Measurements from ENCODE around the gene IMMP2L.

The IMMP2L gene

GRCh38 chr7:111229181-111229740 lies 333.0 kb downstream of the IMMP2L start:
- Mint-ChIP-seq H3K27me3 (no peaks in the 10 kb centered on the region), H3K36me3 (ENCODE audit: low read depth) (peaks cover 4% of the 10 kb centered on the region), H3K4me1 (ENCODE audit: low read depth) (peaks cover 8% of the 10 kb centered on the region), H3K27ac (no peak overlapping the region), H3K9me3 (no peaks in the 10 kb centered on the region), H3K4me3 (no peak overlapping the region)
- DNase-seq, result no peak

DNA sequence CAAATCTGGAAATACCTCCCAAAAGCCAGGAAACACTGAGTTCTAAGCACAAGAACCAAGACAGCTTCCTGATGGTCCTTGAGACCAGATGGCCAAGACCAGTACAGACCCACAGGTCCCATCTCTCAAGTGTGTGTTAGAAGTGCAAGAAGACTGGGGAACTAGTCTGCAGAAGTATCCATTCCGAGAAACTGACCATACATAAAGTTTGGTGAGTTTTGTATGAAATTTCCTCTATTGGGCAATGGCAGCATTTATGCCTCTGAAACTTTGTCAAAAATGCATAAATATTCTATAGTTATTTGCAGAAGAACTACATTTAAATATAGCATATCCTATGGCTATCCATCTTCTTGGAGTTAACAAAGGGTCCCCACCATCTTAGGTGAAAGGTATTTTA lies 333.9 kb downstream of the IMMP2L start:
- Mint-ChIP-seq H3K4me1 (ENCODE audit: low read depth) (peaks cover 8% of the 10 kb centered on the region), H3K27me3 (no peaks in the 10 kb centered on the region), H3K9me3 (no peaks in the 10 kb centered on the region), H3K4me3 (no peak overlapping the region), H3K36me3 (ENCODE audit: low read depth) (peaks cover 4% of the 10 kb centered on the region), H3K27ac (no peak overlapping the region)
- no peak for DNase-seq

GRCh38 chr7:111226800-111227199 lies 335.5 kb downstream of the IMMP2L start:
- H3K27me3 Mint-ChIP-seq, result no peaks in the 10 kb centered on the region
- no peaks in the 10 kb centered on the region for H3K4me1 Mint-ChIP-seq (ENCODE audit: low read depth)
- H3K4me3 Mint-ChIP-seq, result no peak overlapping the region
- no peak overlapping the region for H3K27ac Mint-ChIP-seq
- peaks cover 4% of the 10 kb centered on the region for H3K36me3 Mint-ChIP-seq (ENCODE audit: low read depth)
- H3K9me3 Mint-ChIP-seq, result no peaks in the 10 kb centered on the region
- DNase-seq, result no peak

- H3K4me1 Mint-ChIP-seq (ENCODE audit: low read depth), result no peaks in the 10 kb centered on the region
- no peak for DNase-seq
- no peaks in the 10 kb centered on the region for H3K36me3 Mint-ChIP-seq (ENCODE audit: low read depth)
- no peak overlapping the region for H3K27ac Mint-ChIP-seq
- no peaks in the 10 kb centered on the region for H3K27me3 Mint-ChIP-seq
- no peak overlapping the region for H3K4me3 Mint-ChIP-seq
- H3K9me3 Mint-ChIP-seq, result no peaks in the 10 kb centered on the region
These were observed 337.7 kb downstream of the IMMP2L start for GRCh38 chr7:111224354-111225231.

DNA sequence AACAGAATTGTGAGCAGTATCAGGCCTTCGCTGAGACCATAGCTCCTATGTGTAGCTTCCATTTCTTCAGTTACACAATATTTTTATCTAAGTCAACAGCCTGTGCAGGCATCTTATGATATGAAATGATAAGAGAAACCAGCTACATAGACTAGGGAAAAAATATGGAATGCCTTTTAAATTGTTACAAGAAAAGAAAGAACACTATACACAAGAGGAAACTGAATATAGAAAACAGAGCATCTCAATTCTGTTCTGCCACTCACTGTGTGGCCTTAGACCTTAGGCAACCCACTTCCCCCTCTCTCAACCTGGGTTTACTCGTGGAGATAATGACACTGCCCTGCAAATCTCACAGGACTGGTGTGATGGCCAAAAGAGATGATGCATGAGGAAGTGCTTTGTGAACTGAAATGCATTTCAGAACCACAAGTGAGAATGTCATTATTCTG lies 338.5 kb downstream of the IMMP2L start:
- Mint-ChIP-seq H3K36me3 (ENCODE audit: low read depth) (no peaks in the 10 kb centered on the region), H3K9me3 (no peaks in the 10 kb centered on the region), H3K4me1 (ENCODE audit: low read depth) (no peaks in the 10 kb centered on the region), H3K27me3 (no peaks in the 10 kb centered on the region), H3K4me3 (no peak overlapping the region), H3K27ac (no peak overlapping the region)
- DNase-seq, result no peak

DNA sequence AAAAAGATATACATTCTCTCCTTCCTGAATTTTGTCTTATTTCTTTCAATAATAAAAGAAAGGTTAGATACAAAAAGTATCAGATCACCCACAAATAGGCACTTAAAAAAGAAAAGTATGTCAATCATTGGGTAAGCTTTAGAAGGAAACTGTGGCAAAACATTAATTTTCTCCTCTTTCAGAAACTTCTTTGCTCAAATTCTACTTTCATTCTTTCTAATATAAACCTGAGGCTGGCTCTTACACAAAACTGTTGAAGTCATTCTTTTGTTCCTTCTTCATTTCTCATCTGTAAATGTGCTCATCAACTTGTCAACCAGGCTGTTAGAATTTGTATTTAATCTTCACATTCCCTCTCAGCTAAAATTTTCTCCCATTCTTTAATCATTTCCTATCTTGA lies 346.7 kb downstream of the IMMP2L start:
- Mint-ChIP-seq H3K27me3 (no peaks in the 10 kb centered on the region), H3K4me1 (ENCODE audit: low read depth) (peaks cover 12% of the 10 kb centered on the region), H3K27ac (no peak overlapping the region), H3K36me3 (ENCODE audit: low read depth) (peaks cover 11% of the 10 kb centered on the region), H3K4me3 (no peak overlapping the region), H3K9me3 (no peaks in the 10 kb centered on the region)
- DNase-seq, result no peak

DNA sequence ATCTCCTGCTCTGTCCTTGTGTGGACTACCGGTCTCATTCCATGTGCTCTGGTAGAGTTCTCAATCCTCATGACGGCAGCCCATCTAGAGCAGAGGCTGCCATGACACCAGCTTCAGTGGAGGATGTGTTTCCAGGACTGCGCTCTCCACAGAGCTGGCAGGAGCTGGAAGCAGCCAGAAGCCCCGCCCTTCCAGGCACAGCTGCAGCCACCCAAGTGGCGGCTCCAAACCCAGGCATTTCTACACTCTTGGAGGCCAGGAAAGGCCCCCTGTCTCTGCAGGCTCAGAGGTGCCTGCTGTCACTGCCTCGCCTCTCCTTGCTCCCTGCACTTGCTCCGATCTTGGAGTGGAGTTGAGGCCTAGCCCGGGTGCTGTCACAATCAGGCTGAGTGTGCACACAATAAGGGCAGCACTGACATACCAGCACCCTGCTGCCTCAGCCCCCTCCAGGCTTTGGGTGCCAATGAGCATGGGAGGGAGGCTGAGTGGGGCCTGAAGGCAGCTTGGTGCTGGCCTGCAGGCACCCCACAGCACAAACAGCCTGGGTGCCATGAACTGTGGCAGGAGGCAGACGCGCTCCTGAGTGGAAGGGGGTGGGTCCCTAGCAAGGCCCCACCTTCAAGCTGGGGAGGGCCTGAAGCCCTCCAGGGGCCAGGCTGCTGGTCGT lies 349.3 kb downstream of the IMMP2L start:
- H3K9me3 Mint-ChIP-seq, result no peaks in the 10 kb centered on the region
- DNase-seq, result no peak
- peaks cover 15% of the 10 kb centered on the region for H3K36me3 Mint-ChIP-seq (ENCODE audit: low read depth)
- no peak overlapping the region for H3K27ac Mint-ChIP-seq
- no peaks in the 10 kb centered on the region for H3K27me3 Mint-ChIP-seq
- no peak overlapping the region for H3K4me3 Mint-ChIP-seq
- peaks cover 12% of the 10 kb centered on the region for H3K4me1 Mint-ChIP-seq (ENCODE audit: low read depth)

GRCh38 chr7:111210996-111211395 lies 351.3 kb downstream of the IMMP2L start:
- Mint-ChIP-seq H3K4me3 (no peak overlapping the region), H3K36me3 (ENCODE audit: low read depth) (peaks cover 15% of the 10 kb centered on the region), H3K27me3 (no peaks in the 10 kb centered on the region), H3K9me3 (no peaks in the 10 kb centered on the region), H3K4me1 (ENCODE audit: low read depth) (peaks cover 11% of the 10 kb centered on the region), H3K27ac (no peak overlapping the region)
- DNase-seq, result no peak

- no peak overlapping the region for H3K4me3 Mint-ChIP-seq
- H3K4me1 Mint-ChIP-seq (ENCODE audit: low read depth), result peaks cover 3% of the 10 kb centered on the region
- no peaks in the 10 kb centered on the region for H3K27me3 Mint-ChIP-seq
- H3K36me3 Mint-ChIP-seq (ENCODE audit: low read depth), result peaks cover 15% of the 10 kb centered on the region
- no peaks in the 10 kb centered on the region for H3K9me3 Mint-ChIP-seq
- H3K27ac Mint-ChIP-seq, result no peak overlapping the region
- DNase-seq, result no peak
These were observed 352.2 kb downstream of the IMMP2L start for GRCh38 chr7:111210043-111210442.

GRCh38 chr7:111205251-111205650 lies 357.0 kb downstream of the IMMP2L start:
- peaks cover 15% of the 10 kb centered on the region for H3K36me3 Mint-ChIP-seq (ENCODE audit: low read depth)
- peaks cover 11% of the 10 kb centered on the region for H3K9me3 Mint-ChIP-seq
- no peaks in the 10 kb centered on the region for H3K27me3 Mint-ChIP-seq

GRCh38 chr7:111202321-111202720 lies 360.0 kb downstream of the IMMP2L start:
- H3K27ac Mint-ChIP-seq, result no peak overlapping the region
- no peaks in the 10 kb centered on the region for H3K27me3 Mint-ChIP-seq
- peaks cover 16% of the 10 kb centered on the region for H3K36me3 Mint-ChIP-seq (ENCODE audit: low read depth)
- DNase-seq, result no peak
- no peak overlapping the region for H3K4me3 Mint-ChIP-seq
- peaks cover 11% of the 10 kb centered on the region for H3K9me3 Mint-ChIP-seq
- H3K4me1 Mint-ChIP-seq (ENCODE audit: low read depth), result peaks cover 11% of the 10 kb centered on the region

More at GRCh38 chr7:111205251-111205650, 357.0 kb downstream of the IMMP2L start:
- H3K4me3 Mint-ChIP-seq, result no peak overlapping the region
- no peak for DNase-seq
- H3K27ac Mint-ChIP-seq, result no peak overlapping the region
- no peaks in the 10 kb centered on the region for H3K4me1 Mint-ChIP-seq (ENCODE audit: low read depth)

DNA sequence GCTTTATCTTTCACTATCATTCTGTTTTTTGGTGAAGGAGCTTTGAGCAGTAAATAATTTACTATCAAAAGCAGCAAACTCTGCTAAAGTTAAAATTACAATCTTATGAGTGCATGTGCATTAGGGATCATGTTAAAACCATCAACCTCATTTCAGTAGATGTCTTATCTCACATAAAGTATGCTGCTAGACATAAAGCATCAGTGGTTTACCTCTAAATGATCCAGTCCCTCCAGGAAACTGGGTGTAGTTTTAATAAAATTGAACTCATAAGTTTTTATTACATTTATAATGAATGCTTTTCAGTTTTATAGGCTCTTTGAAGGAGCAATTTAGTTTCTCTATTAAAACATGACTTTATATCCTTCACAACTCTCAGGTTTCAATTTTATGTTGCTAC lies 362.6 kb downstream of the IMMP2L start:
- no peak overlapping the region for H3K27ac Mint-ChIP-seq
- H3K36me3 Mint-ChIP-seq (ENCODE audit: low read depth), result peaks cover 18% of the 10 kb centered on the region
- H3K9me3 Mint-ChIP-seq, result peaks cover 11% of the 10 kb centered on the region
- no peak overlapping the region for H3K4me3 Mint-ChIP-seq
- H3K4me1 Mint-ChIP-seq (ENCODE audit: low read depth), result peaks cover 11% of the 10 kb centered on the region
- no peak for DNase-seq
- H3K27me3 Mint-ChIP-seq, result no peaks in the 10 kb centered on the region

- no peak overlapping the region for H3K27ac Mint-ChIP-seq
- peaks cover 11% of the 10 kb centered on the region for H3K4me1 Mint-ChIP-seq (ENCODE audit: low read depth)
- peaks cover 18% of the 10 kb centered on the region for H3K36me3 Mint-ChIP-seq (ENCODE audit: low read depth)
- no peak for DNase-seq
- no peak overlapping the region for H3K4me3 Mint-ChIP-seq
- no peaks in the 10 kb centered on the region for H3K27me3 Mint-ChIP-seq
- peaks cover 11% of the 10 kb centered on the region for H3K9me3 Mint-ChIP-seq
These were observed 364.0 kb downstream of the IMMP2L start for GRCh38 chr7:111198255-111198654.

GRCh38 chr7:111196655-111197054 lies 365.6 kb downstream of the IMMP2L start:
- Mint-ChIP-seq H3K27me3 (no peaks in the 10 kb centered on the region), H3K9me3 (no peaks in the 10 kb centered on the region), H3K4me3 (no peak overlapping the region), H3K4me1 (ENCODE audit: low read depth) (peaks cover 11% of the 10 kb centered on the region), H3K27ac (no peak overlapping the region), H3K36me3 (ENCODE audit: low read depth) (peaks cover 6% of the 10 kb centered on the region)
- DNase-seq, result no peak

Measured in activated T-cell treated with anti-CD3 and anti-CD28 coated beads, Interleukin-2, amount 50 U/mL, for 24 hours (primary cell).